ENCODE data around the gene MYH6. TPM values are rescaled to one million over a fixed set of nuclear protein-coding genes. Genes with fewer than 3 reads are reported as not detected.

MYH6 gene
- total and polyA plus RNA-seq, 2 donors (not counting 1 experiment from before 2014, with no cell fraction given): not detected

- no peak overlapping the region for H3K27ac Mint-ChIP-seq
- WGBS (ENCODE audit: insufficient coverage): no CpG with 5 or more reads among the region's 5 CpGs
- TF ChIP-seq, protein P1, sequence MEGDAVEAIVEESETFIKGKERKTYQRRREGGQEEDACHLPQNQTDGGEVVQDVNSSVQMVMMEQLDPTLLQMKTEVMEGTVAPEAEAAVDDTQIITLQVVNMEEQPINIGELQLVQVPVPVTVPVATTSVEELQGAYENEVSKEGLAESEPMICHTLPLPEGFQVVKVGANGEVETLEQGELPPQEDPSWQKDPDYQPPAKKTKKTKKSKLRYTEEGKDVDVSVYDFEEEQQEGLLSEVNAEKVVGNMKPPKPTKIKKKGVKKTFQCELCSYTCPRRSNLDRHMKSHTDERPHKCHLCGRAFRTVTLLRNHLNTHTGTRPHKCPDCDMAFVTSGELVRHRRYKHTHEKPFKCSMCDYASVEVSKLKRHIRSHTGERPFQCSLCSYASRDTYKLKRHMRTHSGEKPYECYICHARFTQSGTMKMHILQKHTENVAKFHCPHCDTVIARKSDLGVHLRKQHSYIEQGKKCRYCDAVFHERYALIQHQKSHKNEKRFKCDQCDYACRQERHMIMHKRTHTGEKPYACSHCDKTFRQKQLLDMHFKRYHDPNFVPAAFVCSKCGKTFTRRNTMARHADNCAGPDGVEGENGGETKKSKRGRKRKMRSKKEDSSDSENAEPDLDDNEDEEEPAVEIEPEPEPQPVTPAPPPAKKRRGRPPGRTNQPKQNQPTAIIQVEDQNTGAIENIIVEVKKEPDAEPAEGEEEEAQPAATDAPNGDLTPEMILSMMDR (IDR thresholded peaks at IDR 0.05): no peak
- TF ChIP-seq EZH2 (IDR thresholded peaks at IDR 0.05; ENCODE audit: borderline replicate concordance, insufficient read depth, low read depth, low read length, poor library complexity, severe bottlenecking): no peak
- H3K4me3 Mint-ChIP-seq: no peak overlapping the region
- H3K4me1 Mint-ChIP-seq: no peaks in the 10 kb centered on the region
- intact Hi-C loops (cut with micrococcal nuclease): no loop called here
- H3K27ac ChIP-seq (ENCODE audit: low read length in 2 of 2): no peak overlapping the region
- H3K27me3 Mint-ChIP-seq: peaks cover 39% of the 10 kb centered on the region
- H3K9me3 Mint-ChIP-seq (ENCODE audit: insufficient read depth): no peaks in the 10 kb centered on the region
- H3K9ac ChIP-seq (ENCODE audit: low read length): no peak overlapping the region
- DNase-seq: no peak
- no peak overlapping the region for H3K4me3 ChIP-seq (ENCODE audit: control extremely low read depth in 1 of 5, extremely low read depth in 1 of 5, insufficient read depth in 1 of 5, low read depth in 2 of 5, low read length in 4 of 5)
- POLR2A ChIA-PET: no interaction called here
- ATAC-seq (ENCODE audit: low read depth): no peak
- no peaks in the 10 kb centered on the region for H4K20me1 ChIP-seq (ENCODE audit: control insufficient read depth, insufficient read depth, low read length, poor library complexity, severe bottlenecking)
- H3K27me3 ChIP-seq (replicated peaks in 1 of 4; ENCODE audit: control extremely low read depth in 1 of 4, control insufficient read depth in 3 of 4, insufficient read depth in 4 of 4, low read length in 3 of 4): peaks cover 0 to 7% (median 4%) of the 10 kb centered on the region in 4 experiments
- no peaks in the 10 kb centered on the region for H3K36me3 ChIP-seq (replicated peaks in 1 of 2; ENCODE audit: control extremely low read depth in 1 of 2, control insufficient read depth in 1 of 2, extremely low read depth in 1 of 2, insufficient read depth in 2 of 2, low read length in 1 of 2)
- H3K4me1 ChIP-seq (ENCODE audit: control insufficient read depth in 2 of 2, insufficient read depth in 2 of 2, low read length in 2 of 2): no peaks in the 10 kb centered on the region
- H2AFZ ChIP-seq (ENCODE audit: insufficient read depth, low read depth, low read length, poor library complexity, severe bottlenecking): no peak overlapping the region
- peaks cover 0 to 2% (median 1%) of the 10 kb centered on the region in 3 donors for H3K9me3 ChIP-seq (ENCODE audit: control extremely low read depth in 1 of 3, control insufficient read depth in 2 of 3, insufficient read depth in 1 of 3, low read length in 2 of 3)
- H3K4me2 ChIP-seq (replicated peaks; ENCODE audit: low read depth, low read length, poor library complexity, severe bottlenecking): no peak overlapping the region
- no peaks in the 10 kb centered on the region for H3K79me2 ChIP-seq (ENCODE audit: control insufficient read depth, insufficient read depth, low read length)
- CTCF ChIA-PET: interaction anchor here (1.0 kb wide), 2 partner anchors 9 to 44 kb away, joined by 3 to 5 read pairs; no protein-coding TSS in a partner anchor
Observed at GRCh38 chr14:23335623-23336022, 72.5 kb downstream of the MYH6 start.

Small RNAs within 50 kb of the gene (small RNA-seq; reads per million reads assigned to genes)
- gene MIR208A (ENCODE audit: insufficient read length, low read depth, low replicate concordance): not detected
- gene MIR208B (ENCODE audit: insufficient read length, low read depth, low replicate concordance): not detected

Other genes starting within 250 kb of the MYH6 start
- 0.85 and 1.1 TPM in 2 replicates for gene SLC7A8, start 224.6 kb downstream of the MYH6 start, total RNA-seq
- 0.19 and 0.25 TPM in 2 replicates for gene SLC7A8, start 224.6 kb downstream of the MYH6 start, polyA plus RNA-seq
- gene RNF212B, start 170.3 kb downstream of the MYH6 start, total RNA-seq: not detected in 2 replicates
- not detected in 2 replicates for gene RNF212B, start 170.3 kb downstream of the MYH6 start, polyA plus RNA-seq
- gene HOMEZ, start 122.1 kb downstream of the MYH6 start, total RNA-seq: 15.5 TPM in 2 replicates
- 3.2 and 4.2 TPM in 2 replicates for gene HOMEZ, start 122.1 kb downstream of the MYH6 start, polyA plus RNA-seq
- 74.8 and 76.7 TPM in 2 replicates for gene PPP1R3E, start 105.4 kb downstream of the MYH6 start, total RNA-seq
- gene PPP1R3E, start 105.4 kb downstream of the MYH6 start, polyA plus RNA-seq: 56.9 and 57.2 TPM in 2 replicates
- 12.9 and 17.8 TPM in 2 replicates for gene BCL2L2, start 101.4 kb downstream of the MYH6 start, total RNA-seq
- 5.4 and 8.2 TPM in 2 replicates for gene BCL2L2, start 101.4 kb downstream of the MYH6 start, polyA plus RNA-seq
- gene PABPN1, start 86.8 kb downstream of the MYH6 start, total RNA-seq: 280 and 293 TPM in 2 replicates
- 283 and 341 TPM in 2 replicates for gene PABPN1, start 86.8 kb downstream of the MYH6 start, polyA plus RNA-seq
- gene SLC22A17, start 55.4 kb downstream of the MYH6 start, total RNA-seq: 0.89 and 0.97 TPM in 2 replicates
- gene SLC22A17, start 55.4 kb downstream of the MYH6 start, polyA plus RNA-seq: 0.92 and 0.97 TPM in 2 replicates
- gene EFS, start 43.1 kb downstream of the MYH6 start, total RNA-seq: not detected in 2 replicates
- gene EFS, start 43.1 kb downstream of the MYH6 start, polyA plus RNA-seq: not detected in 2 replicates
- gene IL25, start 35.5 kb downstream of the MYH6 start, total RNA-seq: not detected in 2 replicates
- not detected in 2 replicates for gene IL25, start 35.5 kb downstream of the MYH6 start, polyA plus RNA-seq
- gene CMTM5, start 31.2 kb downstream of the MYH6 start, total RNA-seq: not detected in 2 replicates
- gene CMTM5, start 31.2 kb downstream of the MYH6 start, polyA plus RNA-seq: 0.18 and 1.0 TPM in 2 replicates
- gene MYH7, start 27.4 kb upstream of the MYH6 start, total RNA-seq: not detected in 2 replicates
- gene MYH7, start 27.4 kb upstream of the MYH6 start, polyA plus RNA-seq: not detected in 2 replicates
- gene NGDN, start 61.4 kb upstream of the MYH6 start, total RNA-seq: 81.8 and 84.4 TPM in 2 replicates
- gene NGDN, start 61.4 kb upstream of the MYH6 start, polyA plus RNA-seq: 66.7 and 138 TPM in 2 replicates
- gene ZFHX2, start 143.5 kb upstream of the MYH6 start, total RNA-seq: 2.5 and 2.8 TPM in 2 replicates
- 0.10 and 0.21 TPM in 2 replicates for gene ZFHX2, start 143.5 kb upstream of the MYH6 start, polyA plus RNA-seq
- 21.4 and 21.5 TPM in 2 replicates for gene THTPA, start 148.0 kb upstream of the MYH6 start, total RNA-seq
- 10.7 and 17.0 TPM in 2 replicates for gene THTPA, start 148.0 kb upstream of the MYH6 start, polyA plus RNA-seq
- 627 and 648 TPM in 2 replicates for gene AP1G2, start 159.5 kb upstream of the MYH6 start, total RNA-seq
- gene AP1G2, start 159.5 kb upstream of the MYH6 start, polyA plus RNA-seq: 1,185 and 1,300 TPM in 2 replicates
- not detected in 2 replicates for gene JPH4, start 170.5 kb upstream of the MYH6 start, total RNA-seq
- gene JPH4, start 170.5 kb upstream of the MYH6 start, polyA plus RNA-seq: not detected in 2 replicates
- not detected in 2 replicates for gene DHRS2, start 228.1 kb upstream of the MYH6 start, total RNA-seq
- 0.01 TPM in 1 of 2 replicates, not detected in the other for gene DHRS2, start 228.1 kb upstream of the MYH6 start, polyA plus RNA-seq